Measurements from ENCODE around the gene FAM181A. TPM values are rescaled to one million over a fixed set of nuclear protein-coding genes. Genes with fewer than 3 reads are reported as not detected.

The FAM181A gene
- total and polyA plus RNA-seq, 9 of the 15 experiments (the other 6 are each of a cell fraction or from before 2014, with no cell fraction given) = not detected

DNA sequence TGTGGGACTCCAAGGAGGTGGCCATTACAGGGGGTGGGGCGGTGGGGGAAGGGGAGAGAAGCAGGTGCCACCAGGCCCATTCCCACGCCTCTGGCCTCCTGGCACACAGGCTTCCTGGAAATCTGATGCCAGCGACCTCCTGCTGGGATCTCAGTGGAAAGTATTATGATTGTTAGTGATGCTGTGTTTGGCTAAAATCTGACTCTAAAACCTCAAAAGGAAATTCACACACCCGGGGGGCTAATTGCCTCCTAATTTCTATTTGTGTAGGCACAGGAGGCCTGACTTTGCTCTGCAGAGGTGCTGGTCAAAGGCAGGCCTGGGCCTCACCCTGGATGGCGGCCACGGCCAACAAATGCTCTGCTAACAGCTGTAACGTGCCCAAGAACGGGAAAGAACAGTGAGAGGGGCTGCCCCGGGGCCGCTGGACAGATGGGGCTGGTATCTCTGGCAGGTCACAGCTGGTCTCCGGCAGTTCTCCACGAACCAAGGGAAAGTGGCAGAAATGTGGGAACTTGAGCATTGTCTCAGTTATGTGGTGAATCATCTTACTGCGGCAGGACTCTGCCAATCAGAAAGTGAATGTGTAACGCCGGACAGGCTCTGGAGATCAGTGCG lies 14.3 kb downstream of the FAM181A start:
- no TSS peak for BruUV-seq (replicated peaks)
- H3K4me1 ChIP-seq (replicated peaks in 1 of 2; ENCODE audit: control insufficient read depth in 2 of 2, insufficient read depth in 2 of 2, low read length in 2 of 2) = 0 out of 5 replicates have a peak, but pooled peaks cover 0 to 2% of the 10 kb centered on the region in 2 experiments
- no peaks in the 10 kb centered on the region for H3K9me3 ChIP-seq (replicated peaks; ENCODE audit: control insufficient read depth, insufficient read depth, low read depth, low read length)
- no peak for DNase-seq (ENCODE audit: extremely low read depth in 1 of 4, low spot score in 3 of 4)
- no peak overlapping the region for H3K4me3 ChIP-seq
- in situ Hi-C loops (cut with MboI) = loop anchor here (5.0 kb wide), 1 partner anchor 61 kb away; no protein-coding TSS in a partner anchor
- ChIA-PET POLR2A (no interaction called here), CTCF (ENCODE audit: low intra/inter-chr PET ratio) (interaction anchor here (1.9 kb wide), 1 partner anchor 61 kb away, joined by 9 read pairs; no protein-coding TSS in a partner anchor)
- no peak for FAIRE-seq
- no peaks in the 10 kb centered on the region for H3K9me1 ChIP-seq (ENCODE audit: control insufficient read depth, insufficient read depth, low read length)
- no peak overlapping the region for H3K4me2 ChIP-seq (ENCODE audit: insufficient read depth, low read length)
- no peak for ATAC-seq
- H3K79me2 ChIP-seq (ENCODE audit: control insufficient read depth, insufficient read depth, low read length) = no peaks in the 10 kb centered on the region
- no peak overlapping the region for H2AFZ ChIP-seq (ENCODE audit: low read depth, low read length)
- WGBS (ENCODE audit: insufficient coverage, low coverage, missing lambda C conversion rate) = 0% methylated on average over 11 of the region's 16 CpGs
- no peak overlapping the region for H3K9ac ChIP-seq (ENCODE audit: insufficient read depth in 1 of 2, low read depth in 2 of 2, low read length in 2 of 2)
- peaks cover 2 to 34% of the 10 kb centered on the region in 2 experiments; a peak in 2 of 5 replicates for H3K27me3 ChIP-seq (ENCODE audit: control insufficient read depth in 2 of 2, insufficient read depth in 2 of 2, low read length in 2 of 2)
- H3K27ac ChIP-seq (ENCODE audit: extremely low read depth, low read depth, low read length) = no peak overlapping the region
- no peaks in the 10 kb centered on the region for H3K36me3 ChIP-seq (ENCODE audit: control insufficient read depth, insufficient read depth, low read length)
- H4K20me1 ChIP-seq (replicated peaks; ENCODE audit: control insufficient read depth, insufficient read depth, low read length) = 0 out of 2 replicates have a peak, but pooled peaks cover under 1% of the 10 kb centered on the region
- intact Hi-C loops (cut with micrococcal nuclease) = no loop called here
- TF ChIP-seq MAFG (tag; conservative IDR thresholded peaks at IDR 0.05) = no peak
- TF ChIP-seq ZNF174 (CRISPR knock-in tag; IDR thresholded peaks at IDR 0.05) = no peak
- TF ChIP-seq, protein P1, sequence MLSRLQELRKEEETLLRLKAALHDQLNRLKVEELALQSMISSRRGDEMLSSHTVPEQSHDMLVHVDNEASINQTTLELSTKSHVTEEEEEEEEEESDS (CRISPR knock-in tag; IDR thresholded peaks at IDR 0.05) = no peak
- TF ChIP-seq, protein P2, sequence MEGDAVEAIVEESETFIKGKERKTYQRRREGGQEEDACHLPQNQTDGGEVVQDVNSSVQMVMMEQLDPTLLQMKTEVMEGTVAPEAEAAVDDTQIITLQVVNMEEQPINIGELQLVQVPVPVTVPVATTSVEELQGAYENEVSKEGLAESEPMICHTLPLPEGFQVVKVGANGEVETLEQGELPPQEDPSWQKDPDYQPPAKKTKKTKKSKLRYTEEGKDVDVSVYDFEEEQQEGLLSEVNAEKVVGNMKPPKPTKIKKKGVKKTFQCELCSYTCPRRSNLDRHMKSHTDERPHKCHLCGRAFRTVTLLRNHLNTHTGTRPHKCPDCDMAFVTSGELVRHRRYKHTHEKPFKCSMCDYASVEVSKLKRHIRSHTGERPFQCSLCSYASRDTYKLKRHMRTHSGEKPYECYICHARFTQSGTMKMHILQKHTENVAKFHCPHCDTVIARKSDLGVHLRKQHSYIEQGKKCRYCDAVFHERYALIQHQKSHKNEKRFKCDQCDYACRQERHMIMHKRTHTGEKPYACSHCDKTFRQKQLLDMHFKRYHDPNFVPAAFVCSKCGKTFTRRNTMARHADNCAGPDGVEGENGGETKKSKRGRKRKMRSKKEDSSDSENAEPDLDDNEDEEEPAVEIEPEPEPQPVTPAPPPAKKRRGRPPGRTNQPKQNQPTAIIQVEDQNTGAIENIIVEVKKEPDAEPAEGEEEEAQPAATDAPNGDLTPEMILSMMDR (IDR thresholded peaks at IDR 0.05 in 2 of 3, conservative IDR thresholded peaks at IDR 0.05 in 1 of 3; ENCODE audit: insufficient read depth in 2 of 3, low read depth in 1 of 3, low read length in 3 of 3) = no peak
- no peak for TF ChIP-seq RBFOX2 (IDR thresholded peaks at IDR 0.05; ENCODE audit: low read depth, low read length)
- TF ChIP-seq, protein P3, sequence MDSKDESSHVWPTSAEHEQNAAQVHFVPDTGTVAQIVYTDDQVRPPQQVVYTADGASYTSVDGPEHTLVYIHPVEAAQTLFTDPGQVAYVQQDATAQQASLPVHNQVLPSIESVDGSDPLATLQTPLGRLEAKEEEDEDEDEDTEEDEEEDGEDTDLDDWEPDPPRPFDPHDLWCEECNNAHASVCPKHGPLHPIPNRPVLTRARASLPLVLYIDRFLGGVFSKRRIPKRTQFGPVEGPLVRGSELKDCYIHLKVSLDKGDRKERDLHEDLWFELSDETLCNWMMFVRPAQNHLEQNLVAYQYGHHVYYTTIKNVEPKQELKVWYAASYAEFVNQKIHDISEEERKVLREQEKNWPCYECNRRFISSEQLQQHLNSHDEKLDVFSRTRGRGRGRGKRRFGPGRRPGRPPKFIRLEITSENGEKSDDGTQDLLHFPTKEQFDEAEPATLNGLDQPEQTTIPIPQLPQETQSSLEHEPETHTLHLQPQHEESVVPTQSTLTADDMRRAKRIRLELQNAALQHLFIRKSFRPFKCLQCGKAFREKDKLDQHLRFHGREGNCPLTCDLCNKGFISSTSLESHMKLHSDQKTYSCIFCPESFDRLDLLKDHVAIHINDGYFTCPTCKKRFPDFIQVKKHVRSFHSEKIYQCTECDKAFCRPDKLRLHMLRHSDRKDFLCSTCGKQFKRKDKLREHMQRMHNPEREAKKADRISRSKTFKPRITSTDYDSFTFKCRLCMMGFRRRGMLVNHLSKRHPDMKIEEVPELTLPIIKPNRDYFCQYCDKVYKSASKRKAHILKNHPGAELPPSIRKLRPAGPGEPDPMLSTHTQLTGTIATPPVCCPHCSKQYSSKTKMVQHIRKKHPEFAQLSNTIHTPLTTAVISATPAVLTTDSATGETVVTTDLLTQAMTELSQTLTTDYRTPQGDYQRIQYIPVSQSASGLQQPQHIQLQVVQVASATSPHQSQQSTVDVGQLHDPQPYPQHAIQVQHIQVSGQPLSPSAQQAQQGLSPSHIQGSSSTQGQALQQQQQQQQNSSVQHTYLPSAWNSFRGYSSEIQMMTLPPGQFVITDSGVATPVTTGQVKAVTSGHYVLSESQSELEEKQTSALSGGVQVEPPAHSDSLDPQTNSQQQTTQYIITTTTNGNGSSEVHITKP (IDR thresholded peaks at IDR 0.05; ENCODE audit: partially characterized antibody) = no peak
- TF ChIP-seq, protein P4, sequence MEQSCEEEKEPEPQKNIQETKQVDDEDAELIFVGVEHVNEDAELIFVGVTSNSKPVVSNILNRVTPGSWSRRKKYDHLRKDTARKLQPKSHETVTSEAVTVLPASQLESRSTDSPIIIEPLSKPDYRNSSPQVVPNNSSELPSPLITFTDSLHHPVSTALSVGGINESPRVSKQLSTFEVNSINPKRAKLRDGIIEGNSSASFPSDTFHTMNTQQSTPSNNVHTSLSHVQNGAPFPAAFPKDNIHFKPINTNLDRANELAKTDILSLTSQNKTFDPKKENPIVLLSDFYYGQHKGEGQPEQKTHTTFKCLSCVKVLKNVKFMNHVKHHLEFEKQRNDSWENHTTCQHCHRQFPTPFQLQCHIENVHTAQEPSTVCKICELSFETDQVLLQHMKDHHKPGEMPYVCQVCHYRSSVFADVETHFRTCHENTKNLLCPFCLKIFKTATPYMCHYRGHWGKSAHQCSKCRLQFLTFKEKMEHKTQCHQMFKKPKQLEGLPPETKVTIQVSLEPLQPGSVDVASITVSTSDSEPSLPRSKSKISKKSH (CRISPR knock-in tag; IDR thresholded peaks at IDR 0.05) = no peak
- TF ChIP-seq, protein P5, sequence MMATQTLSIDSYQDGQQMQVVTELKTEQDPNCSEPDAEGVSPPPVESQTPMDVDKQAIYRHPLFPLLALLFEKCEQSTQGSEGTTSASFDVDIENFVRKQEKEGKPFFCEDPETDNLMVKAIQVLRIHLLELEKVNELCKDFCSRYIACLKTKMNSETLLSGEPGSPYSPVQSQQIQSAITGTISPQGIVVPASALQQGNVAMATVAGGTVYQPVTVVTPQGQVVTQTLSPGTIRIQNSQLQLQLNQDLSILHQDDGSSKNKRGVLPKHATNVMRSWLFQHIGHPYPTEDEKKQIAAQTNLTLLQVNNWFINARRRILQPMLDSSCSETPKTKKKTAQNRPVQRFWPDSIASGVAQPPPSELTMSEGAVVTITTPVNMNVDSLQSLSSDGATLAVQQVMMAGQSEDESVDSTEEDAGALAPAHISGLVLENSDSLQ (IDR thresholded peaks at IDR 0.05) = no peak
- TF ChIP-seq ELF1 (tag; IDR thresholded peaks at IDR 0.05) = no peak
- TF ChIP-seq TAF9B (IDR thresholded peaks at IDR 0.05; ENCODE audit: partially characterized antibody) = no peak
- no peak for TF ChIP-seq THRAP3 (IDR thresholded peaks at IDR 0.05; ENCODE audit: borderline replicate concordance)
- TF ChIP-seq ZBTB17 (CRISPR knock-in tag; IDR thresholded peaks at IDR 0.05) = no peak
